HepG2 (cell line): ENCODE data around the gene ACACB. TPM values are rescaled to one million over a fixed set of nuclear protein-coding genes. Genes with fewer than 3 reads are reported as not detected.
A peak's percentile ranks its signal among the peaks of the same experiment; 100 is the strongest.

ENCODE experiments used
- ATAC-seq: fragments of 200-7000 bp; cut with Tn5 transposase; 3 replicates; pipeline ENCODE4 v1.9.1; 2020; ENCODE audit warnings: mild to moderate bottlenecking, moderate library complexity
- BruUV-seq: library from RNA; stranded (reverse); fragments of 400-500 nt; replicated peaks from 2 replicates; lab custom pipeline; 2021; lab: Mats Ljungman, UMichigan
- CTCF ChIA-PET: fragments of 300-600 bp; formaldehyde crosslinking; extraction: SDS; loops from one replicate; lab custom pipeline; 2021; ENCODE audit warnings: low total read pairs, inconsistent platforms, low intra/inter-chr PET ratio; lab: Yijun Ruan, JAX
- POLR2A ChIA-PET: fragments of 350-600 bp; sonication (Branson Sonifier 250); formaldehyde crosslinking; loops from one replicate; lab custom pipeline; 2020; ENCODE audit warnings: antibody characterized with exemption, inconsistent platforms; lab: Yijun Ruan, JAX
- DNase-seq: peaks from one replicate; pipeline ENCODE4 v3.0.0-alpha.2; 2015; ENCODE audit warnings: low spot score
- FAIRE-seq: peaks from 3 replicates; lab custom pipeline; 2011; peaks lifted over from hg19 to GRCh38; lab: Jason Lieb, UNC
- H2AFZ ChIP-seq: one replicate; pipeline ENCODE4 v1.6.1; 2011; ENCODE audit warnings: low read length, inconsistent platforms
- H3K27ac ChIP-seq: fragments of 300-600 bp; 3 replicates; pipeline ENCODE4 v1.8.0; 2011; ENCODE audit warnings: mixed run types, mild to moderate bottlenecking, mixed read lengths, low read length, inconsistent platforms; ENCODE audit not compliant: insufficient read depth; ENCODE audit errors: extremely low read length
- H3K27me3 ChIP-seq, 2 experiments: fragments of 200-600 bp in 1 of 2; 2 replicates in 1 of 2; 3 replicates in 1 of 2; pipeline versions ENCODE4 v1.6.0 to v1.8.0; 2011; ENCODE audit warnings: low read length in 2 of 2, mild to moderate bottlenecking in 2 of 2, moderate library complexity in 2 of 2, inconsistent platforms in 1 of 2; ENCODE audit not compliant: insufficient read depth in 2 of 2, control insufficient read depth in 1 of 2
- H3K36me3 ChIP-seq, 2 experiments: fragments of 200-600 bp in 1 of 2; replicated peaks in 1 of 2; 2 replicates in 1 of 2; 3 replicates in 1 of 2; pipeline versions ENCODE4 v1.5.1 to v1.8.0; 2011; ENCODE audit warnings: low read length in 2 of 2, inconsistent platforms in 1 of 2; ENCODE audit not compliant: insufficient read depth in 2 of 2, control insufficient read depth in 1 of 2
- H3K4me1 ChIP-seq: 2 replicates; pipeline ENCODE4 v1.5.1; 2012; ENCODE audit warnings: low read length, inconsistent platforms; ENCODE audit not compliant: insufficient read depth
- H3K4me2 ChIP-seq: 2 replicates; pipeline ENCODE4 v1.6.0; 2011; ENCODE audit warnings: low read depth, low read length, inconsistent platforms
- H3K4me3 ChIP-seq, 3 experiments: fragments of 200-600 bp in 1 of 3; sonication (generic), shearing (Covaris generic) in 1 of 3; replicated peaks in 1 of 3; 2 replicates each; pipeline ENCODE4 v1.5.1; 2011 to 2016; ENCODE audit warnings: low read length in 3 of 3, inconsistent platforms in 2 of 3, low read depth in 2 of 3, mild to moderate bottlenecking in 2 of 3, control low read depth in 1 of 3, mixed read lengths in 1 of 3; ENCODE audit not compliant: insufficient read depth in 1 of 3
- H3K79me2 ChIP-seq: one replicate; pipeline ENCODE4 v1.6.1; 2011; ENCODE audit warnings: low read length, inconsistent platforms; ENCODE audit not compliant: insufficient read depth
- H3K9ac ChIP-seq: 2 replicates; pipeline ENCODE4 v1.6.0; 2011; ENCODE audit warnings: mild to moderate bottlenecking, low read depth, low read length, inconsistent platforms; ENCODE audit not compliant: insufficient read depth
- H3K9me3 ChIP-seq: 2 replicates; pipeline ENCODE4 v1.5.1; 2012; ENCODE audit warnings: mild to moderate bottlenecking, low read length
- H4K20me1 ChIP-seq: 2 replicates; pipeline ENCODE4 v1.6.0; 2011; ENCODE audit warnings: inconsistent platforms, mild to moderate bottlenecking, low read length, moderate library complexity; ENCODE audit not compliant: insufficient read depth
- ARNT ChIP-seq: fragments of 450-650 bp; IDR thresholded peaks from 2 replicates; pipeline ENCODE4 v1.6.1; 2017
- ATF1 ChIP-seq: IDR thresholded peaks from 2 replicates; pipeline ENCODE4 v1.6.1; 2016; ENCODE audit warnings: mild to moderate bottlenecking, control low read depth
- CBX5 ChIP-seq: sonication (generic); formaldehyde crosslinking; IDR thresholded peaks from 2 replicates; pipeline ENCODE4 v1.4.0; 2020; ENCODE audit warnings: missing genetic modification reagents, borderline replicate concordance
- GATA4 ChIP-seq: sonication (generic); IDR thresholded peaks from 2 replicates; pipeline ENCODE4 v1.6.1; 2016; ENCODE audit warnings: antibody characterized with exemption, low read depth, borderline replicate concordance
- IRX3 ChIP-seq: sonication (generic); formaldehyde crosslinking; IDR thresholded peaks from 2 replicates; pipeline ENCODE4 v1.8.1; 2023; ENCODE audit warnings: mild to moderate bottlenecking, low read depth, missing genetic modification reagents, borderline replicate concordance
- NFKB2 ChIP-seq: sonication (generic); formaldehyde crosslinking; IDR thresholded peaks from 2 replicates; pipeline ENCODE4 v1.4.0; 2020; ENCODE audit warnings: missing genetic modification reagents, borderline replicate concordance
- NPAS2 ChIP-seq: sonication (generic); formaldehyde crosslinking; IDR thresholded peaks from 2 replicates; pipeline ENCODE4 v1.8.0; 2022; ENCODE audit warnings: mild to moderate bottlenecking, missing genetic modification reagents, borderline replicate concordance
- NR3C1 ChIP-seq: sonication (generic); formaldehyde crosslinking; IDR thresholded peaks from 2 replicates; pipeline ENCODE4 v1.4.0; 2020; ENCODE audit warnings: missing genetic modification reagents
- PAF1 ChIP-seq: IDR thresholded peaks from 2 replicates; pipeline ENCODE4 v1.6.1; 2016; ENCODE audit warnings: missing genetic modification reagents, missing compliant biosample characterization
- POLR2G ChIP-seq: fragments of 200-400 bp; formaldehyde crosslinking; IDR thresholded peaks from 2 replicates; pipeline ENCODE4 v1.6.1; 2018; ENCODE audit warnings: mild to moderate bottlenecking, low read depth, low read length, moderate library complexity
- SATB2 ChIP-seq: sonication (generic); formaldehyde crosslinking; IDR thresholded peaks from 2 replicates; pipeline ENCODE4 v1.5.0; 2020; ENCODE audit warnings: missing genetic modification reagents
- TCF12 ChIP-seq, 2 experiments: fragments of 450-650 bp in 1 of 2; sonication (generic) in 1 of 2; formaldehyde crosslinking in 1 of 2; IDR thresholded peaks; 2 replicates each; pipeline versions ENCODE4 v1.6.1 to v1.8.0; 2017 to 2022; ENCODE audit warnings: antibody characterized with exemption in 1 of 2, mild to moderate bottlenecking in 1 of 2, missing genetic modification reagents in 1 of 2, moderate library complexity in 1 of 2
- TRIM24 ChIP-seq: sonication (generic); formaldehyde crosslinking; IDR thresholded peaks from 2 replicates; pipeline ENCODE4 v1.8.0; 2022; ENCODE audit warnings: mild to moderate bottlenecking, missing genetic modification reagents
- ZC3H13 ChIP-seq: sonication (generic); formaldehyde crosslinking; IDR thresholded peaks from 2 replicates; pipeline ENCODE4 v1.8.1; 2023; ENCODE audit warnings: mild to moderate bottlenecking, missing genetic modification reagents, moderate library complexity
- ZMYM4 ChIP-seq: sonication (generic); formaldehyde crosslinking; IDR thresholded peaks from 2 replicates; pipeline ENCODE4 v1.8.1; 2023; ENCODE audit warnings: mild to moderate bottlenecking, missing genetic modification reagents
- ZNF496 ChIP-seq: sonication (generic); formaldehyde crosslinking; IDR thresholded peaks from 2 replicates; pipeline ENCODE4 v1.8.1; 2023; ENCODE audit warnings: mild to moderate bottlenecking, moderate library complexity, missing genetic modification reagents; ENCODE audit not compliant: insufficient replicate concordance
- ZNF619 ChIP-seq: sonication (generic); formaldehyde crosslinking; IDR thresholded peaks from 2 replicates; pipeline ENCODE4 v1.4.0; 2020; ENCODE audit warnings: mild to moderate bottlenecking, missing genetic modification reagents
- ZSCAN20 ChIP-seq: sonication (generic); formaldehyde crosslinking; IDR thresholded peaks from 2 replicates; pipeline ENCODE4 v1.4.0; 2020; ENCODE audit warnings: missing genetic modification reagents, mild to moderate bottlenecking, borderline replicate concordance
- ZZZ3 ChIP-seq: sonication (generic); formaldehyde crosslinking; IDR thresholded peaks from 2 replicates; pipeline ENCODE4 v1.4.0; 2020; ENCODE audit warnings: missing genetic modification reagents, mild to moderate bottlenecking, borderline replicate concordance
- whole genome bisulfite sequencing: methylation state at CpG from one replicate; pipeline ENCODE4 v1.1.6; 2017; ENCODE audit warnings: low lambda C conversion rate; 5-methylcytosine and 5-hydroxymethylcytosine counted together
- in situ Hi-C: cut with HindIII; loops from 2 replicates; pipeline ENCODE4 v1.10.0; 2017; ENCODE audit warnings: low pct_unique_long_range_greater_than_20kb; ENCODE audit not compliant: extremely low pct_ligation_motif_present
- intact Hi-C: fragments of 100-400 bp; cut with micrococcal nuclease; formaldehyde crosslinking; loops from one replicate; pipeline ENCODE4 v1.10.0; 2022; ENCODE audit not compliant: unreplicated experiment
- polyA plus RNA-seq, 8 experiments: library from polyadenylated mRNA; depleted of rRNA in 3 of 8; stranded (reverse) in 7 of 8; unstranded in 1 of 8; fragments of >200 nt; fragmentation: Illumina TruSeq in 4 of 8; extraction: Trizol in 4 of 8; gene quantifications; 2 replicates each; pipeline versions ENCODE4 v1.2.1 to v1.2.3, GENCODE V29; 2011 to 2016; ENCODE audit warnings: low read depth in 4 of 8, missing spikeins in 1 of 8, mixed read lengths in 1 of 8; ENCODE audit not compliant: insufficient read depth in 1 of 8
- total RNA-seq, 5 experiments: library from RNA; depleted of rRNA; stranded (reverse); fragments of >200 nt; fragmentation: Illumina TruSeq; extraction: Trizol; gene quantifications; 2 replicates each; pipeline ENCODE4 v1.2.3, GENCODE V29; 2016; ENCODE audit warnings: low read depth in 1 of 5
- TF ChIP-seq, protein P1 (sequence below): sonication (generic); formaldehyde crosslinking; IDR thresholded peaks from 2 replicates; pipeline ENCODE4 v1.5.0; 2020; ENCODE audit warnings: mild to moderate bottlenecking, missing genetic modification reagents, moderate library complexity

The ACACB gene
- total and polyA plus RNA-seq, 2 of the 13 experiments (the other 11 are each of a cell fraction or from before 2014, with no cell fraction given), result 6.2 to 8.6 TPM

DNA sequence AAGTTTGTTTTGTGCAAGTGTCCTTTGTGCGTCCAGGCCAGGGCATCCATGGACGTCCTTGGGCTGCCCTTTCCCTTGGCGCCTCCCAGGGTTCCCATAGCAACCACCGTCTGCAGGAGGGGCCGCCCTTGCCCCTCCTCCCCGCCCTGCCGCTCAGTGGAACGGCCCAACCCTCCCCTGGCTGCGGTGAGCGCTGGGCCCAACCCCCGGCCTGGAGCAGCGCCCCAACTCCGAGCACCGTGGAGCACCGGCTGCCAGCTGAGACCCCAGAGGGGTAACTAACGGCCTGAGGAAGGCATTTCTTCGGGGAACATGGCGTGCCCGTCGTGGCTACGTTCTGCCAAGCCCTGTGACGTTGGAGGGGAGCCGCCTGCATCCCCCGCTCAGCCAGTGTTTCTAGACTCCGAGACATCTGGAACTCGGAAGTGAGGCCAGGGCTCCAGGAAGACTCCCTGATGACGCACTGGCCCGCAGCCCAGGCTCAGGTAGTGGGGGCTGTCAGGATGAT lies 5.3 kb upstream of the ACACB start:
- Histone ChIP-seq H3K9me3 (no peaks in the 10 kb centered on the region), H3K36me3 (peaks cover 9 to 22% of the 10 kb centered on the region in 2 experiments), H3K27ac (peak overlapping the region; percentile 91), H3K4me3 (peak overlapping the region; percentile 69 to 83 (median 78)), H3K27me3 (no peaks in the 10 kb centered on the region), H2AFZ (peak overlapping the region; percentile 61), H3K4me1 (peaks cover 56% of the 10 kb centered on the region), H4K20me1 (no peaks in the 10 kb centered on the region), H3K79me2 (peaks cover 13% of the 10 kb centered on the region), H3K9ac (peak overlapping the region; percentile 82), H3K4me2 (peak overlapping the region; percentile 90)
- WGBS, result 4% methylated on average over 9 of the region's 28 CpGs
- peak; percentile 81 for DNase-seq
- POLR2A ChIA-PET, result interaction anchor here (1.1 kb wide), 1 partner anchor 9 kb away, joined by 4 read pairs; no protein-coding TSS in a partner anchor
- CTCF ChIA-PET, result interaction anchor here (1.2 kb wide), 1 partner anchor 23 kb away, joined by 4 read pairs; no protein-coding TSS in a partner anchor
- in situ Hi-C loops, result no loop called here
- peak; percentile 89 for ATAC-seq
- FAIRE-seq, result peak; percentile 58
- intact Hi-C loops, result loop anchor here (1.0 to 2.0 kb wide), 2 partner anchors 87 to 144 kb away; no protein-coding TSS in a partner anchor
- no TSS peak for BruUV-seq
- no peak for TF ChIP-seq PAF1 (CRISPR knock-in tag)
- TF ChIP-seq, protein P1, sequence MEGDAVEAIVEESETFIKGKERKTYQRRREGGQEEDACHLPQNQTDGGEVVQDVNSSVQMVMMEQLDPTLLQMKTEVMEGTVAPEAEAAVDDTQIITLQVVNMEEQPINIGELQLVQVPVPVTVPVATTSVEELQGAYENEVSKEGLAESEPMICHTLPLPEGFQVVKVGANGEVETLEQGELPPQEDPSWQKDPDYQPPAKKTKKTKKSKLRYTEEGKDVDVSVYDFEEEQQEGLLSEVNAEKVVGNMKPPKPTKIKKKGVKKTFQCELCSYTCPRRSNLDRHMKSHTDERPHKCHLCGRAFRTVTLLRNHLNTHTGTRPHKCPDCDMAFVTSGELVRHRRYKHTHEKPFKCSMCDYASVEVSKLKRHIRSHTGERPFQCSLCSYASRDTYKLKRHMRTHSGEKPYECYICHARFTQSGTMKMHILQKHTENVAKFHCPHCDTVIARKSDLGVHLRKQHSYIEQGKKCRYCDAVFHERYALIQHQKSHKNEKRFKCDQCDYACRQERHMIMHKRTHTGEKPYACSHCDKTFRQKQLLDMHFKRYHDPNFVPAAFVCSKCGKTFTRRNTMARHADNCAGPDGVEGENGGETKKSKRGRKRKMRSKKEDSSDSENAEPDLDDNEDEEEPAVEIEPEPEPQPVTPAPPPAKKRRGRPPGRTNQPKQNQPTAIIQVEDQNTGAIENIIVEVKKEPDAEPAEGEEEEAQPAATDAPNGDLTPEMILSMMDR (CRISPR knock-in tag), result 0 out of 2 replicates have a peak, but pooled peaks have one; percentile 36
- peak; percentile 47; the same call in 1 of the 2 replicates for TF ChIP-seq CBX5 (CRISPR knock-in tag)
- TF ChIP-seq POLR2G, result peak; percentile 74
- TF ChIP-seq ZZZ3, result 0 out of 2 replicates have a peak, but pooled peaks have one; percentile 34
- no peak for TF ChIP-seq IRX3 (CRISPR knock-in tag)
- no peak for TF ChIP-seq ZNF496 (CRISPR knock-in tag)
- no peak for TF ChIP-seq ZMYM4 (CRISPR knock-in tag)
- no peak for TF ChIP-seq NR3C1 (CRISPR knock-in tag)
- TF ChIP-seq ZNF619 (CRISPR knock-in tag), result 0 out of 2 replicates have a peak, but pooled peaks have one; percentile 35
- no peak for TF ChIP-seq ZSCAN20
- TF ChIP-seq TCF12 (IDR thresholded peaks at IDR 0.05), result no peak
- no peak for TF ChIP-seq TCF12 (CRISPR knock-in tag; IDR thresholded peaks at IDR 0.05)
- TF ChIP-seq ZC3H13, result no peak
- no peak for TF ChIP-seq SATB2 (CRISPR knock-in tag)
- TF ChIP-seq ATF1, result no peak
- TF ChIP-seq GATA4, result peak; percentile 39; the same call in 1 of the 2 replicates
- no peak for TF ChIP-seq NPAS2 (CRISPR knock-in tag)
- no peak for TF ChIP-seq ARNT
- no peak; the same call in 1 of the 2 replicates for TF ChIP-seq NFKB2 (CRISPR knock-in tag)
- TF ChIP-seq TRIM24 (CRISPR knock-in tag), result no peak
